SU-DHL-6 (cell line): Measurements from ENCODE around the gene FAM3C.

ENCODE experiments used
- EZH2phosphoT487 ChIP-seq: fragments of 200-600 bp; sonication (generic), shearing (Covaris generic); conservative IDR thresholded peaks from 2 replicates; pipeline ENCODE4 v1.6.1; 2018; ENCODE audit warnings: mild to moderate bottlenecking, antibody characterized with exemption, low read length, moderate library complexity, mixed read lengths
- TF ChIP-seq, protein P1 (sequence below): fragments of 200-600 bp; sonication (generic); IDR thresholded peaks from one replicate; pipeline ENCODE4 v1.5.1; 2017; ENCODE audit warnings: antibody characterized with exemption, mild to moderate bottlenecking, low read length, moderate library complexity; ENCODE audit not compliant: insufficient read depth, poor library complexity, severe bottlenecking

DNA sequence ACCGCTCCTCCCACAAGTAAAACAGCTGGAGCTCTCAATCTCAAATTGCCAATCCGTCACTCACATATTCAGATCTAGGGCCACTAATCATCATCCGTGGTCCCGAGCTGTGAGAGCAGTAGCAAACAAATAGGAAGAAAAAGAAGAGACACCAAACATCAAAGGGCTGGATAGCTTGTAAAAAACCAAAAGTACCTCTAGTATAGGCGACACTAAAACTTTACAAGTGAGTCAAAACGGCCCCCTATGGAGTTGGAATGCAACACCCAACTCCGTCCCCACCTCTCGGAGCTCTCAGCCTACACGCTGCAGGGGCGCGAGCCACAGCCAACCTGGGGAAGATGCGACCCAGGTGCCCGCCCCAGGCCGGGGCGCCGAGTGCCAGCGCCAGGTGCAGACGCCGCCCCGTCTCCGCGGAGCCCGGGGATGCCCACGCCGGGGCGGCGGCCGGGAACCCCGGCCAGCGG, 581 bp downstream of the FAM3C start:
- TF ChIP-seq, protein P1, sequence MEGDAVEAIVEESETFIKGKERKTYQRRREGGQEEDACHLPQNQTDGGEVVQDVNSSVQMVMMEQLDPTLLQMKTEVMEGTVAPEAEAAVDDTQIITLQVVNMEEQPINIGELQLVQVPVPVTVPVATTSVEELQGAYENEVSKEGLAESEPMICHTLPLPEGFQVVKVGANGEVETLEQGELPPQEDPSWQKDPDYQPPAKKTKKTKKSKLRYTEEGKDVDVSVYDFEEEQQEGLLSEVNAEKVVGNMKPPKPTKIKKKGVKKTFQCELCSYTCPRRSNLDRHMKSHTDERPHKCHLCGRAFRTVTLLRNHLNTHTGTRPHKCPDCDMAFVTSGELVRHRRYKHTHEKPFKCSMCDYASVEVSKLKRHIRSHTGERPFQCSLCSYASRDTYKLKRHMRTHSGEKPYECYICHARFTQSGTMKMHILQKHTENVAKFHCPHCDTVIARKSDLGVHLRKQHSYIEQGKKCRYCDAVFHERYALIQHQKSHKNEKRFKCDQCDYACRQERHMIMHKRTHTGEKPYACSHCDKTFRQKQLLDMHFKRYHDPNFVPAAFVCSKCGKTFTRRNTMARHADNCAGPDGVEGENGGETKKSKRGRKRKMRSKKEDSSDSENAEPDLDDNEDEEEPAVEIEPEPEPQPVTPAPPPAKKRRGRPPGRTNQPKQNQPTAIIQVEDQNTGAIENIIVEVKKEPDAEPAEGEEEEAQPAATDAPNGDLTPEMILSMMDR, result no peak
- no peak for TF ChIP-seq EZH2phosphoT487
